Measurements from ENCODE around the gene CNTF. TPM values are rescaled to one million over a fixed set of nuclear protein-coding genes. Genes with fewer than 3 reads are reported as not detected.

CNTF gene
- total RNA-seq, 1 experiment from 2014 or later: 1.6 TPM

- POLR2A ChIA-PET (ENCODE audit: unreplicated experiment): no interaction called here
Observed at GRCh38 chr11:58652726-58653280, 30.3 kb downstream of the CNTF start.

DNA sequence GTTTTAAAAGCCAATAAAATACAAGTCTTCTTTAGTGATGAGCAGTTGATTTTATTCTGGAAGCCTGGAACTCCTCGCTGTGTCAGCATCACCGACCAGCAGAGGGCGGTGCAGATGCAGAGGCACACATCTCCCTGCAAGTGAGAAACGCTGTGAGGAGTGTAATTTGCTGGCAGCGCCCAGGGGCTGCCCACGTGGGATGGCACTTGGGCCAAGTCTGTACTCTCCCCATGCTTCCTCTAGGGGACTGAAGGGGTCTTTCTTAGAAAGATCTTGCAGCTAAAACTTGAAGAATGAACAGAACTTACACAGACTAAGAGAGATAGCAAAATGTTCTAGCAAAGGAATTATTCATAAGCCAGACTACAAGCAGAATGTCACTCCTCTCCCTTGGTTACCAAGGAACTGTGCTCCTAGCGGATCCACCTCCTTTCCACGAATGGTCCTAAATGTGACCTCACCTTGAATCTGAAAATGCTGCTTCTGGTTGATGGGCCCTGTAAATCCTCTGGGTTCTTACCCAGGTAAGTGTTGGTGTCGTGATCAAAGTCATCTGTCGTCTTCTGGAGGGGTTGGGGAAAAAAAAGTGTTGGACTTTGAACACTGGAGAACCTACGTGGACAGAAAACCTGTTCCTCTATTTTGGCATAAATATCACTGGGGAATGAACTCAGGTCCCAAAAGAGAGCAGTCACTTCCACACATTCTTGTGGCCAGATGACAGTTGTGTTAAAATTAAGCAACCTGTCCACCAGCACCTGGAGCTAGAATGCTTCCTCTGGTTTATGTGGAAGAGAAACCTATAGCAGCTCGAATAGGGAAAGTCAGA, 31.8 kb downstream of the CNTF start:
- H3K79me2 ChIP-seq (ENCODE audit: low read length): no peaks in the 10 kb centered on the region
- ATAC-seq (peak; percentile 96), DNase-seq (peak; percentile 91)
- no peaks in the 10 kb centered on the region for H4K20me1 ChIP-seq (ENCODE audit: low read length)
- peaks cover 29% of the 10 kb centered on the region for H3K4me1 ChIP-seq (ENCODE audit: insufficient read depth, low read length)
- no peaks in the 10 kb centered on the region for H3F3A ChIP-seq (ENCODE audit: low read length, unreplicated experiment)
- CTCF ChIA-PET: interaction anchor here (0.6 to 1.4 kb wide), 2 partner anchors 32 to 446 kb away, joined by 4 to 5 read pairs; no protein-coding TSS in a partner anchor
- no peaks in the 10 kb centered on the region for H3K36me3 ChIP-seq (ENCODE audit: low read depth, low read length)
- no peak overlapping the region for H3K9ac ChIP-seq (ENCODE audit: low read length)
- no peak overlapping the region for H3K4me2 ChIP-seq (ENCODE audit: low read length)
- H3K9me2 ChIP-seq (replicated peaks; ENCODE audit: low read length): no peaks in the 10 kb centered on the region
- intact Hi-C loops (cut with micrococcal nuclease): loop anchor here (1.0 to 2.0 kb wide), 4 partner anchors 21 to 504 kb away; no protein-coding TSS in a partner anchor
- POLR2A ChIA-PET (ENCODE audit: unreplicated experiment): interaction anchor here (0.6 kb wide), 1 partner anchor 404 kb away, joined by 3 read pairs; no protein-coding TSS in a partner anchor
- 0 out of 2 replicates have a peak overlapping the region, but pooled peaks have one; percentile 13 for H2AFZ ChIP-seq (ENCODE audit: low read length)
- H3K27ac ChIP-seq (ENCODE audit: low read length): no peak overlapping the region
- no peak for TF ChIP-seq EZH2 (IDR thresholded peaks at IDR 0.05; ENCODE audit: low read length, unreplicated experiment)
- TF ChIP-seq, protein P1, sequence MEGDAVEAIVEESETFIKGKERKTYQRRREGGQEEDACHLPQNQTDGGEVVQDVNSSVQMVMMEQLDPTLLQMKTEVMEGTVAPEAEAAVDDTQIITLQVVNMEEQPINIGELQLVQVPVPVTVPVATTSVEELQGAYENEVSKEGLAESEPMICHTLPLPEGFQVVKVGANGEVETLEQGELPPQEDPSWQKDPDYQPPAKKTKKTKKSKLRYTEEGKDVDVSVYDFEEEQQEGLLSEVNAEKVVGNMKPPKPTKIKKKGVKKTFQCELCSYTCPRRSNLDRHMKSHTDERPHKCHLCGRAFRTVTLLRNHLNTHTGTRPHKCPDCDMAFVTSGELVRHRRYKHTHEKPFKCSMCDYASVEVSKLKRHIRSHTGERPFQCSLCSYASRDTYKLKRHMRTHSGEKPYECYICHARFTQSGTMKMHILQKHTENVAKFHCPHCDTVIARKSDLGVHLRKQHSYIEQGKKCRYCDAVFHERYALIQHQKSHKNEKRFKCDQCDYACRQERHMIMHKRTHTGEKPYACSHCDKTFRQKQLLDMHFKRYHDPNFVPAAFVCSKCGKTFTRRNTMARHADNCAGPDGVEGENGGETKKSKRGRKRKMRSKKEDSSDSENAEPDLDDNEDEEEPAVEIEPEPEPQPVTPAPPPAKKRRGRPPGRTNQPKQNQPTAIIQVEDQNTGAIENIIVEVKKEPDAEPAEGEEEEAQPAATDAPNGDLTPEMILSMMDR (conservative IDR thresholded peaks at IDR 0.05; ENCODE audit: low read depth, low read length): peak; percentile 99
- H3K27me3 ChIP-seq (ENCODE audit: low read length): no peaks in the 10 kb centered on the region
- BruUV-seq (replicated peaks): no TSS peak
- H3K9me3 ChIP-seq (ENCODE audit: low read length): no peaks in the 10 kb centered on the region
- no peak overlapping the region for H3K4me3 ChIP-seq (ENCODE audit: low read length)

More at GRCh38 chr11:58652726-58653280, 30.3 kb downstream of the CNTF start:
- Histone ChIP-seq H3F3A (ENCODE audit: low read length, unreplicated experiment) (no peaks in the 10 kb centered on the region), H3K36me3 (ENCODE audit: low read depth, low read length) (no peaks in the 10 kb centered on the region), H2AFZ (ENCODE audit: low read length) (no peak overlapping the region), H3K79me2 (ENCODE audit: low read length) (no peaks in the 10 kb centered on the region), H3K4me1 (ENCODE audit: insufficient read depth, low read length) (peaks cover 14% of the 10 kb centered on the region), H4K20me1 (ENCODE audit: low read length) (no peaks in the 10 kb centered on the region), H3K27ac (ENCODE audit: low read length) (no peak overlapping the region), H3K9ac (ENCODE audit: low read length) (no peak overlapping the region), H3K4me2 (ENCODE audit: low read length) (no peak overlapping the region), H3K4me3 (ENCODE audit: low read length) (no peak overlapping the region), H3K9me2 (replicated peaks; ENCODE audit: low read length) (no peaks in the 10 kb centered on the region), H3K27me3 (ENCODE audit: low read length) (no peaks in the 10 kb centered on the region), H3K9me3 (ENCODE audit: low read length) (no peaks in the 10 kb centered on the region)
- BruUV-seq (replicated peaks): no TSS peak
- DNase-seq (peak; percentile 35), ATAC-seq (0 out of 2 replicates have a peak, but pooled peaks have one; percentile 16)
- TF ChIP-seq EZH2phosphoT487 (IDR thresholded peaks at IDR 0.05; ENCODE audit: borderline replicate concordance, low read length) (no peak), EZH2 (IDR thresholded peaks at IDR 0.05; ENCODE audit: low read length, unreplicated experiment) (no peak)
- TF ChIP-seq, protein P1 (conservative IDR thresholded peaks at IDR 0.05; ENCODE audit: low read depth, low read length): no peak
- CTCF ChIA-PET: no interaction called here
- intact Hi-C loops (cut with micrococcal nuclease): no loop called here
